Measurements from ENCODE around the gene SPC24.

DNA sequence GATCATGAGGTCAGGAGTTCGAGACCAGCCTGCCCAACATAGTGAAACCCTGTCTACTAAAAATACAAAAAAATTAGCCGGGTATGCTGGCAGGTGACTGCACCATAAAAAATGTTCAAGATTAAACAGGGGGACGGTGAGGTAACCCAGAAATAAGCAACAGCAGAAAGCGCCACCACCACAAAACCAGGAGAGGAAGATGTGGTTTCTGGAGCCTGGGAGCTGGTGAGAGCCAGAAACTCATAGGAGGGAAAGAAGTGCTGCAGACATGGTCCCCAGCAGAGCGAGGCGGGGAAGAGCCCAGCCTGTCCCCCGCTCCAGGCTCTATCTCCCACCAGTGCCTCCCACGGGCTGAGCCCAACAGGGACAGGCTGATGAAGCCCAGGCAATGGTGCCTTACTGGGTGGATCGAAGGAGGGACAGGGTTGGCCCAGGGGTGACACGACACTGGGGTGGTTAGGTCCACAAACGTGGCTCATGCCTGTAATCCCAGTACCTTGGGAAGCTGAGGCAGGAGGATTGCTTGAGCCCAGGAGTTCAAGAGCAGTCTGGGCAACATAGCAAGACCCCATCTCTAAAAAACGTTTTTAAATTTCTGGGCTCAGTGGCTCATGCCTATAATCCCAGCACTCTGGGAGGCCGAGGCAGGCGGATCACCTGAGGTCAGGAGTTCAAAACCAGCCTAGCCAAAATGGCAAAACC, 19.0 kb downstream of the SPC24 start:
- no peak for TF ChIP-seq EZH2 (IDR thresholded peaks at IDR 0.05)
- no peak for TF ChIP-seq POLR2AphosphoS5 (IDR thresholded peaks at IDR 0.05; ENCODE audit: borderline replicate concordance, low read depth, low read length)

Data from SK-N-MC (cell line).